GF-D8 (cell line): ENCODE data around the gene STX11.
A peak's percentile ranks its signal among the peaks of the same experiment; 100 is the strongest.

ENCODE experiments used
- DNase-seq: peaks from one replicate; lab custom pipeline; 2025; lab: John Stamatoyannopoulos, UW

STX11 gene

GRCh38 chr6:144215402-144215931 lies 65.2 kb downstream of the STX11 start:
- DNase-seq = no peak

GRCh38 chr6:144215932-144216667 lies 65.8 kb downstream of the STX11 start:
- peak; percentile 81 for DNase-seq

- no peak for DNase-seq
Observed at GRCh38 chr6:144216668-144217218, 66.4 kb downstream of the STX11 start.

GRCh38 chr6:144217264-144217663 lies 66.9 kb downstream of the STX11 start:
- no peak for DNase-seq

GRCh38 chr6:144217797-144218196 lies 67.5 kb downstream of the STX11 start:
- DNase-seq = no peak

GRCh38 chr6:144219056-144219685 lies 68.9 kb downstream of the STX11 start:
- peak; percentile 34 for DNase-seq

GRCh38 chr6:144220031-144220790 lies 69.9 kb downstream of the STX11 start:
- no peak for DNase-seq

GRCh38 chr6:144223686-144224085 lies 73.4 kb downstream of the STX11 start:
- no peak for DNase-seq

GRCh38 chr6:144231721-144232120 lies 81.4 kb downstream of the STX11 start:
- DNase-seq = no peak

GRCh38 chr6:144232176-144232831 lies 82.0 kb downstream of the STX11 start:
- DNase-seq = no peak

- DNase-seq = no peak
Observed at GRCh38 chr6:144232832-144233230, 82.5 kb downstream of the STX11 start.

- no peak for DNase-seq
Observed at GRCh38 chr6:144234399-144234798, 84.1 kb downstream of the STX11 start.

- no peak for DNase-seq
Observed at GRCh38 chr6:144234935-144235334, 84.6 kb downstream of the STX11 start.
